RWPE2 (cell line): Measurements from ENCODE around the gene SBK3.

ENCODE experiments used
- ATAC-seq: fragments of 200-7000 bp; cut with Tn5 transposase; 3 replicates; pipeline ENCODE4 v1.9.1; 2021; ENCODE audit warnings: low read depth
- DNase-seq: peaks from one replicate; pipeline ENCODE4 v3.0.0-alpha.2; 2020; ENCODE audit warnings: low spot score
- H3K27ac ChIP-seq: fragments of 450-650 bp; 2 replicates; pipeline ENCODE4 v1.5.1; 2017; ENCODE audit warnings: mild to moderate bottlenecking; ENCODE audit not compliant: poor library complexity, severe bottlenecking
- H3K27me3 ChIP-seq: fragments of 250-450 bp; sonication (Bioruptor Pico); 2 replicates; pipeline ENCODE4 v1.5.1; 2021; ENCODE audit warnings: mild to moderate bottlenecking, moderate library complexity; ENCODE audit not compliant: insufficient read depth, poor library complexity, severe bottlenecking
- H3K36me3 ChIP-seq: fragments of 250-450 bp; sonication (Bioruptor Pico); 2 replicates; pipeline ENCODE4 v1.5.1; 2020; ENCODE audit warnings: low read depth, mild to moderate bottlenecking, moderate library complexity
- H3K4me1 ChIP-seq: fragments of 250-450 bp; sonication (Bioruptor Pico); 2 replicates; pipeline ENCODE4 v1.5.1; 2021; ENCODE audit warnings: mild to moderate bottlenecking, moderate library complexity; ENCODE audit not compliant: insufficient read depth, poor library complexity, severe bottlenecking
- H3K4me3 ChIP-seq: fragments of 250-450 bp; sonication (Bioruptor Pico); 2 replicates; pipeline ENCODE4 v1.5.1; 2021; ENCODE audit warnings: mild to moderate bottlenecking, moderate library complexity; ENCODE audit not compliant: severe bottlenecking
- H3K9me3 ChIP-seq: fragments of 250-450 bp; sonication (Bioruptor Pico); 2 replicates; pipeline ENCODE4 v1.5.1; 2021; ENCODE audit warnings: mild to moderate bottlenecking, moderate library complexity; ENCODE audit not compliant: severe bottlenecking
- TF ChIP-seq, protein P1 (sequence below): fragments of 450-650 bp; IDR thresholded peaks from one replicate; pipeline ENCODE4 v1.5.1; 2017; ENCODE audit warnings: mild to moderate bottlenecking, moderate library complexity; ENCODE audit not compliant: poor library complexity, severe bottlenecking

SBK3 gene

DNA sequence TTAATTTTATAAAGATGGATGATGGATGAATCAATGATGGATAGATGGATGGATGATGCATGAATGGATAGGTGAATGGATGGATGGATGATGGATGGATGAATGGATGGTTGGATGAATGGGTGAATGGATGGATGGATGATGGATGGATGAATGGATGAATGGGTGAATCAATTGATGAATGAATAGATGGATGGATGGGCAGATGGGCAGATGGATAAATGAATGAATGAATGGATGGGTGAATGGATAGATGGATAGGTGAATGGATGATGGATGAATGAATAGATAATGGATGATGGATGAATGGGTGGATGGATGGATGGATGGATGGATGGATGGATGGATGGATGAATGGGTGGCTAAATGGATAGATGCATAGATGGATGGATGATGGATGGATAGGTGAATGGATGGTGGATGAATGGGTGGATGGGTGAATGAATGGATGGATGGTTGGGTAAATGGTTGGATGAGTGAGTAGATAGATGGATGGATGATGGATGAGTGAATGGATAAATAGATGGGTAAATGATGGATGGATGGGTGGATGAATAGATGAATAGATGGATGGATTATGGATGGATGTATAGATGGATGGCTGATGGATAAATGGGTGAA, 22.5 kb upstream of the SBK3 start:
- Histone ChIP-seq H3K27me3 (no peaks in the 10 kb centered on the region), H3K9me3 (no peaks in the 10 kb centered on the region), H3K4me1 (no peaks in the 10 kb centered on the region), H3K36me3 (no peaks in the 10 kb centered on the region), H3K4me3 (no peak overlapping the region), H3K27ac (no peak overlapping the region)
- TF ChIP-seq, protein P1, sequence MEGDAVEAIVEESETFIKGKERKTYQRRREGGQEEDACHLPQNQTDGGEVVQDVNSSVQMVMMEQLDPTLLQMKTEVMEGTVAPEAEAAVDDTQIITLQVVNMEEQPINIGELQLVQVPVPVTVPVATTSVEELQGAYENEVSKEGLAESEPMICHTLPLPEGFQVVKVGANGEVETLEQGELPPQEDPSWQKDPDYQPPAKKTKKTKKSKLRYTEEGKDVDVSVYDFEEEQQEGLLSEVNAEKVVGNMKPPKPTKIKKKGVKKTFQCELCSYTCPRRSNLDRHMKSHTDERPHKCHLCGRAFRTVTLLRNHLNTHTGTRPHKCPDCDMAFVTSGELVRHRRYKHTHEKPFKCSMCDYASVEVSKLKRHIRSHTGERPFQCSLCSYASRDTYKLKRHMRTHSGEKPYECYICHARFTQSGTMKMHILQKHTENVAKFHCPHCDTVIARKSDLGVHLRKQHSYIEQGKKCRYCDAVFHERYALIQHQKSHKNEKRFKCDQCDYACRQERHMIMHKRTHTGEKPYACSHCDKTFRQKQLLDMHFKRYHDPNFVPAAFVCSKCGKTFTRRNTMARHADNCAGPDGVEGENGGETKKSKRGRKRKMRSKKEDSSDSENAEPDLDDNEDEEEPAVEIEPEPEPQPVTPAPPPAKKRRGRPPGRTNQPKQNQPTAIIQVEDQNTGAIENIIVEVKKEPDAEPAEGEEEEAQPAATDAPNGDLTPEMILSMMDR, result no peak
- DNase-seq (no peak), ATAC-seq (no peak)

DNA sequence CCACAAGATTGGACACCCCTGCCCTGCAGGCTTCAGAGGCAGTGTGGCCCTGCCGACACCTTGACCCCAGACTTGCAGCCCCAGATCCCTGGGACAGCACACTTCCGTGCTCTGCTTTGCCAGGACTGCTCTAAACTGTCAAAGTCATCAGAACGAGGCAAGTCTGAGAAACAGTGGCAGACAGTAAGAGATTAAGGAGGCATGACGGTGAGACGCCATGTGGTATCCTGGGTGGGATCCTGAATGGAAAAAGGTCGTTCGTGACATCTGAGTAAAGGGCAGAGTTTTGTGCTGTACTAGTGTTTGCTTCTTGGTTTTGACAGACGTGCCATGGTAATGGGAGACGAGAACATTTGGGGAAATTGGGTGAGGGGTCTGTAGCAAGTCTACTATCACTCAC, 21.5 kb upstream of the SBK3 start:
- H3K4me1 ChIP-seq, result no peaks in the 10 kb centered on the region
- ATAC-seq (no peak), DNase-seq (no peak)
- no peak overlapping the region for H3K4me3 ChIP-seq
- TF ChIP-seq, protein P1, result no peak
- H3K36me3 ChIP-seq, result no peaks in the 10 kb centered on the region
- H3K27ac ChIP-seq, result no peak overlapping the region
- no peaks in the 10 kb centered on the region for H3K27me3 ChIP-seq
- H3K9me3 ChIP-seq, result no peaks in the 10 kb centered on the region

DNA sequence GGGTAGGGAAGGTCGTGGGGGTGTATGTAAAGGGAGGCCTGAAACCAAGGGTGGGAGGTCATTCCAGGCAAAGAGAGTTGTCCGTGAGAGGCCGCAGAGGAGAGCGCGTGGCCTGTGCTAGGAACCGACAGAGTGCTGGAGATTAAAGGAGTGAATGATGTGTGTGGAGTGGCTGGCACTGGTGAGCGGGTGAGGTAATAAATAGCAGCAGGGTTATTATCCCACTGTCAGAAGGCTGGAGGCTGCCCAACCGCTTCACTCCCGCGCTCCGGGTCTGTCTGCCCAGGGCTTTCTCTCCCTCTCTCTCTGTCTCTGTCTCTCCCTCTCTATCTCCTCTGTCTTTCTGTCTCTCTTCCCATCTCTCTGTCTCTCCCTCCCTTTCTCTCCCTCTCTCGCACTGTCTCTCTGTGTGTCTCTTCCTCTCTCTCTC, 17.9 kb upstream of the SBK3 start:
- ATAC-seq (no peak), DNase-seq (no peak)
- Histone ChIP-seq H3K36me3 (no peaks in the 10 kb centered on the region), H3K9me3 (no peaks in the 10 kb centered on the region), H3K27ac (no peak overlapping the region), H3K4me1 (no peaks in the 10 kb centered on the region), H3K27me3 (no peaks in the 10 kb centered on the region), H3K4me3 (no peak overlapping the region)
- TF ChIP-seq, protein P1, result no peak

DNA sequence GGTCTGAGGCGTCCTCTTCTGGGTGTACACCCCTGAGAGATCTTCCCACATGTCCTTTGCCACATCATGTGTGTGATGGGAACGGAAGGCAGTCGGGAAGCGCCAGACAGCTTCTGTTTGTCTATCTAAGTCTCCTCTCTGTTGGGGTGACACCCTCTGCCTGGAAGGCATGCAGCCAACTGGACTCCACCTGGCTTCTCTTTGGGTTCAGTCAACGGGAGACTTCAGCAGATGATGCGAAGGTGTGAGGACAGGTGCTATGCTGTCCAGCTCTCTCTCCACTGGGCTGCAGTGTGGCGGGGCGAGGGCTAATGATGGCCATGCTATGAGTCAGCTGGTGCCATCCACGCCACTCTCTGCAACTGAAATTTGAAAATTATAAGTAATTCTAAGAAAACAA, 14.3 kb upstream of the SBK3 start:
- H3K27ac ChIP-seq, result no peak overlapping the region
- DNase-seq, result no peak
- H3K4me1 ChIP-seq, result no peaks in the 10 kb centered on the region
- H3K27me3 ChIP-seq, result no peaks in the 10 kb centered on the region
- no peak overlapping the region for H3K4me3 ChIP-seq
- H3K9me3 ChIP-seq, result no peaks in the 10 kb centered on the region
- no peaks in the 10 kb centered on the region for H3K36me3 ChIP-seq
- TF ChIP-seq, protein P1, result no peak
- ATAC-seq, result no peak

DNA sequence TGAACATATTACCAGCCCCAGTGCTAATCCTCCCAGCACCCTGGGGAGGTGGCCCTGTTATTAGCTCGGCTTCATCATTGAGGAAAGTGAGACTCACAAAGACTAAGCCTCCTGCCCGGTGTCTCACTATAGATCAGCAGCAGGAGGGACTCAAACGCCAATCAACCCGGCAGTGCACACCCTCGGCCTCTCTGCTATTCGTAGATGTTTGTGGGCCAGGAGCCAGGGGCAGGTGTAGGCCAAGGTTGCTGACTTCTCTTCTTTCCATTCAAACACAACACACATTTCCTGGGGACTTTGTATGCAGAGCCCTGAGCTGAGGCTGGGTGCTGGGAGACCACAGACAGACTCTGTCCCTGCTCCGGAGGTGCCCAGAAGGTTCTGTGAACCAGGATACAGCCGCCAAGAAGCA, 9.4 kb upstream of the SBK3 start:
- TF ChIP-seq, protein P1, result no peak
- H3K4me3 ChIP-seq, result no peak overlapping the region
- no peak for ATAC-seq
- no peak overlapping the region for H3K27ac ChIP-seq
- H3K36me3 ChIP-seq, result no peaks in the 10 kb centered on the region
- no peak for DNase-seq
- H3K27me3 ChIP-seq, result no peaks in the 10 kb centered on the region
- H3K9me3 ChIP-seq, result no peaks in the 10 kb centered on the region
- H3K4me1 ChIP-seq, result peaks cover 11% of the 10 kb centered on the region
